ENCODE measurements around the gene TMEM59L. TPM values are rescaled to one million over a fixed set of nuclear protein-coding genes. Genes with fewer than 3 reads are reported as not detected.

TMEM59L gene
- total RNA-seq, 2 experiments from 2014 or later, result 0.25 to 0.27 TPM

GRCh38 chr19:18595475-18595874, 17.2 kb upstream of the TMEM59L start:
- Histone ChIP-seq H3K27ac (ENCODE audit: low read depth in 1 of 2, low read length in 2 of 2) (no peak overlapping the region), H3K4me3 (ENCODE audit: low read length) (no peak overlapping the region), H3K9me3 (ENCODE audit: control insufficient read depth in 1 of 2, insufficient read depth in 1 of 2, low read length in 2 of 2) (no peaks in the 10 kb centered on the region), H3K36me3 (ENCODE audit: insufficient read depth, low read length) (peaks cover 7% of the 10 kb centered on the region), H3K27me3 (ENCODE audit: control insufficient read depth in 1 of 2, insufficient read depth in 2 of 2, low read length in 2 of 2) (peaks cover 3 to 11% of the 10 kb centered on the region in 2 experiments), H3K4me1 (ENCODE audit: insufficient read depth, low read length) (peaks cover 28% of the 10 kb centered on the region)
- DNase-seq (no peak), ATAC-seq (ENCODE audit: poor library complexity) (no peak)
- Mint-ChIP-seq H3K27me3 (peaks cover 15% of the 10 kb centered on the region), H3K36me3 (ENCODE audit: low read depth) (no peaks in the 10 kb centered on the region), H3K9me3 (no peaks in the 10 kb centered on the region), H3K27ac (no peak overlapping the region), H3K4me1 (ENCODE audit: low read depth) (peaks cover 15% of the 10 kb centered on the region), H3K4me3 (no peak overlapping the region)
- TF ChIP-seq, protein P1, sequence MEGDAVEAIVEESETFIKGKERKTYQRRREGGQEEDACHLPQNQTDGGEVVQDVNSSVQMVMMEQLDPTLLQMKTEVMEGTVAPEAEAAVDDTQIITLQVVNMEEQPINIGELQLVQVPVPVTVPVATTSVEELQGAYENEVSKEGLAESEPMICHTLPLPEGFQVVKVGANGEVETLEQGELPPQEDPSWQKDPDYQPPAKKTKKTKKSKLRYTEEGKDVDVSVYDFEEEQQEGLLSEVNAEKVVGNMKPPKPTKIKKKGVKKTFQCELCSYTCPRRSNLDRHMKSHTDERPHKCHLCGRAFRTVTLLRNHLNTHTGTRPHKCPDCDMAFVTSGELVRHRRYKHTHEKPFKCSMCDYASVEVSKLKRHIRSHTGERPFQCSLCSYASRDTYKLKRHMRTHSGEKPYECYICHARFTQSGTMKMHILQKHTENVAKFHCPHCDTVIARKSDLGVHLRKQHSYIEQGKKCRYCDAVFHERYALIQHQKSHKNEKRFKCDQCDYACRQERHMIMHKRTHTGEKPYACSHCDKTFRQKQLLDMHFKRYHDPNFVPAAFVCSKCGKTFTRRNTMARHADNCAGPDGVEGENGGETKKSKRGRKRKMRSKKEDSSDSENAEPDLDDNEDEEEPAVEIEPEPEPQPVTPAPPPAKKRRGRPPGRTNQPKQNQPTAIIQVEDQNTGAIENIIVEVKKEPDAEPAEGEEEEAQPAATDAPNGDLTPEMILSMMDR (IDR thresholded peaks at IDR 0.05), result no peak
- CTCF ChIA-PET, result interaction anchor here (1.8 kb wide), 1 partner anchor 51 kb away, joined by 4 read pairs; no protein-coding TSS in a partner anchor
- intact Hi-C loops (cut with DNase I, micrococcal nuclease), result loop anchor here in 1 of 2 experiments (10.0 kb wide), 1 partner anchor 439 kb away; the partner anchor contains the start of genes ARMC6 and SUGP2
- POLR2A ChIA-PET, result no interaction called here

DNA sequence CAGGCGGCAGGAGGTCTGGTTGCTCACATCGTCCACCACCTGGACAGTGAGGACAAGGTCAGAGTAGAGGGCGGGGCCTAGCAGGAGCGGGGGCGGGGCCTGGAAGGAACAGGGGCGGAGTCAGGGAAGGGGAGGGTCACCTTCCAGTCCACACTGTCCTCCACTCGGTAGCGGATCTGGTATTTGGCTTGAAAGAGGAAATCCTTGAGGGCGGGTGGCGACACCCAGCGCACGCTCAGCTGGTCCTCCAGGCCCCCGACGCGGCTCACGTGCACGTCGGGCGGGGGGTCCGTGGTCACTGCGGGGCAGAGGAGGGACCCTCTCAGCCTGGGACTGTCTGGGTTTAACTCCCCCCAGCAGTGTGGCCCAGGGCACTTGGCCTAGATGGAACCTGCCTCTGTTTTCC, 15.9 kb upstream of the TMEM59L start:
- POLR2A ChIA-PET, result no interaction called here
- DNase-seq, result peak in 3 of 14 experiments; percentile 27 to 50 (median 41)

GRCh38 chr19:18597809-18598660, 14.6 kb upstream of the TMEM59L start:
- Histone ChIP-seq H3K36me3 (ENCODE audit: insufficient read depth, low read length) (no peaks in the 10 kb centered on the region), H3K27me3 (ENCODE audit: control insufficient read depth in 1 of 2, insufficient read depth in 2 of 2, low read length in 2 of 2) (peaks cover 9 to 21% of the 10 kb centered on the region in 2 experiments), H3K27ac (ENCODE audit: low read depth in 1 of 2, low read length in 2 of 2) (no peak overlapping the region), H3K9me3 (ENCODE audit: control insufficient read depth in 1 of 2, insufficient read depth in 1 of 2, low read length in 2 of 2) (peaks cover 0 to under 1% of the 10 kb centered on the region in 2 experiments), H3K4me1 (ENCODE audit: insufficient read depth, low read length) (peaks cover 22% of the 10 kb centered on the region), H3K4me3 (ENCODE audit: low read length) (no peak overlapping the region)
- Mint-ChIP-seq H3K36me3 (ENCODE audit: low read depth) (no peaks in the 10 kb centered on the region), H3K4me3 (no peak overlapping the region), H3K4me1 (ENCODE audit: low read depth) (peaks cover 11% of the 10 kb centered on the region), H3K9me3 (no peaks in the 10 kb centered on the region), H3K27me3 (peaks cover 34% of the 10 kb centered on the region), H3K27ac (no peak overlapping the region)
- TF ChIP-seq, protein P1 (IDR thresholded peaks at IDR 0.05), result no peak
- no peak for ATAC-seq (ENCODE audit: poor library complexity)
- intact Hi-C loops (cut with DNase I, micrococcal nuclease), result loop anchor here in 1 of 2 experiments (10.0 kb wide), 1 partner anchor 437 kb away; the partner anchor contains the start of genes ARMC6 and SUGP2
- CTCF ChIA-PET, result no interaction called here
- no peak for DNase-seq
- POLR2A ChIA-PET, result no interaction called here

More for the DNA sequence above, 15.9 kb upstream of the TMEM59L start:
- Histone ChIP-seq H3K4me1 (ENCODE audit: insufficient read depth, low read length) (peaks cover 22% of the 10 kb centered on the region), H3K4me3 (ENCODE audit: low read length) (no peak overlapping the region), H3K27ac (ENCODE audit: low read depth in 1 of 2, low read length in 2 of 2) (no peak overlapping the region), H3K9me3 (ENCODE audit: control insufficient read depth in 1 of 2, insufficient read depth in 1 of 2, low read length in 2 of 2) (no peaks in the 10 kb centered on the region), H3K27me3 (ENCODE audit: control insufficient read depth in 1 of 2, insufficient read depth in 2 of 2, low read length in 2 of 2) (peaks cover 3 to 11% of the 10 kb centered on the region in 2 experiments), H3K36me3 (ENCODE audit: insufficient read depth, low read length) (no peaks in the 10 kb centered on the region)
- intact Hi-C loops (cut with DNase I, micrococcal nuclease), result loop anchor here in 1 of 2 experiments (10.0 kb wide), 1 partner anchor 438 kb away; the partner anchor contains the start of genes ARMC6 and SUGP2
- CTCF ChIA-PET, result no interaction called here
- Mint-ChIP-seq H3K9me3 (no peaks in the 10 kb centered on the region), H3K4me1 (ENCODE audit: low read depth) (peaks cover 9% of the 10 kb centered on the region), H3K4me3 (no peak overlapping the region), H3K36me3 (ENCODE audit: low read depth) (no peaks in the 10 kb centered on the region), H3K27me3 (peaks cover 24% of the 10 kb centered on the region), H3K27ac (no peak overlapping the region)
- ATAC-seq (ENCODE audit: poor library complexity), result no peak
- TF ChIP-seq, protein P1 (IDR thresholded peaks at IDR 0.05), result no peak

All from CD4-positive, alpha-beta T cell (primary cell).